Breast epithelium (tissue), 4 donors: ENCODE data around the gene PRKN. TPM values are rescaled to one million over a fixed set of nuclear protein-coding genes. Genes with fewer than 3 reads are reported as not detected.

ENCODE experiments used
- DNase-seq, 2 donors: peaks; one replicate each; pipeline ENCODE4 v3.0.0-alpha.2; 2019; ENCODE audit warnings: low spot score in 2 of 2
- H3K27ac ChIP-seq, 2 donors: fragments of 200-600 bp; sonication (generic) in 1 of 2; one replicate each; pipeline ENCODE4 v1.5.1; 2016 to 2019; ENCODE audit warnings: mild to moderate bottlenecking in 1 of 2
- H3K27me3 ChIP-seq, 2 donors: fragments of 200-600 bp; sonication (generic) in 1 of 2; one replicate each; pipeline versions ENCODE4 v1.5.1 to v1.6.0; 2017 to 2019; ENCODE audit warnings: control low read depth in 1 of 2, mild to moderate bottlenecking in 1 of 2
- H3K36me3 ChIP-seq: fragments of 200-600 bp; one replicate; pipeline ENCODE4 v1.5.1; 2019
- H3K4me1 ChIP-seq, 2 donors: fragments of 200-600 bp; sonication (generic); one replicate each; pipeline ENCODE4 v1.5.1; 2016 to 2019; ENCODE audit warnings: control low read depth in 1 of 2
- H3K4me3 ChIP-seq, 3 donors: fragments of 200-600 bp; sonication (generic); 1 replicate in 2 of 3; 2 replicates in 1 of 3; pipeline ENCODE4 v1.5.1; 2016 to 2019; ENCODE audit warnings: mild to moderate bottlenecking in 3 of 3, moderate library complexity in 2 of 3
- H3K9me3 ChIP-seq, 2 donors: fragments of 200-600 bp; sonication (generic) in 1 of 2; one replicate each; pipeline ENCODE4 v1.5.1; 2016 to 2019; ENCODE audit warnings: control low read depth in 1 of 2
- POLR2A ChIP-seq: fragments of 450-650 bp; IDR thresholded peaks from one replicate; pipeline ENCODE4 v1.6.1; 2016; ENCODE audit warnings: antibody characterized with exemption, mild to moderate bottlenecking, moderate library complexity
- POLR2AphosphoS5 ChIP-seq, 3 donors: sonication (generic); formaldehyde crosslinking; IDR thresholded peaks; one replicate each; pipeline ENCODE4 v1.6.1; 2017; ENCODE audit warnings: antibody characterized with exemption in 3 of 3
- intact Hi-C: fragments of 100-400 bp; cut with DNase I; formaldehyde crosslinking; loops from one replicate; pipeline ENCODE4 v1.15.1; 2023; ENCODE audit warnings: low total_unique reads
- total RNA-seq, 3 donors: library from RNA; depleted of rRNA; stranded (reverse); fragments of >200 nt; gene quantifications; one replicate each; pipeline ENCODE4 v1.1.0, GENCODE V29; 2016
- TF ChIP-seq, protein P1 (sequence below), 3 donors: fragments of 450-650 bp; IDR thresholded peaks; one replicate each; pipeline ENCODE4 v1.5.1; 2016 to 2017; ENCODE audit warnings: antibody characterized with exemption in 3 of 3, mild to moderate bottlenecking in 3 of 3, moderate library complexity in 3 of 3

PRKN gene
- total RNA-seq, 3 donors from 2014 or later: 7.2 to 19.0 (median 11.2) TPM

DNA sequence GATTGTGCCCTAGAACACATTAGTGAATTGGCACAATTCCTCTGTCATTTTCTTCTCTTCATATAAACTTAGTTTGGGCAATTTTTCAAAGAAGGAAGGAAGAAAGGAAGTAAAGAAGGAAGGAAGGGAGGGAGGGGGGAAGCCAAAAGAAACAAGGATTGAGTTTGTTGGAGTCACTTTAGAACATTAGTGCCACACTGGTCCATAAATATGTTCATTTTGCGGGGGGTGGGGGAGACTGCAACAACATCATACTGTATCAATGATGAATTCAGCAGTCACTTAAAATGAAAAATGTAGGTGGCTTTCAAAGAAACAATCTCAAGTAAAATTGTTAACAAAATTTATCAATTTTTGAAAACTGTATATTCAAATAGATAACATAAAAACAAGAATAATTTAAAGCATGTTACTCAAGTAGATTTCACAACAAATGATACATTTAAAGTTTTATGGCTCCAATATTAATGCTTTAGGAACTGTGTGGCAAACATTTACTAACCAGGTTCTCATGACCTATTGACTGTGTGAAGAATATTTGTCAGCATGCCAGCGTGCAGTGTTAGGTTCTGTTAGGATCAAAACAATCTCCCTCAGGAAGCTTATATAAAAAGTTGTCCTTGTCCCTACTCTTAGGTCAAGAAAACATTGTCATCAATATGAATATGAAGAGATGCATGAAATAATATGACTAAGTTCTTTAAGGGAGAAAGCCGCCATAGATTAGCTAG, 1245.6 kb downstream of the PRKN start:
- TF ChIP-seq POLR2A: no peak
- TF ChIP-seq, protein P1, sequence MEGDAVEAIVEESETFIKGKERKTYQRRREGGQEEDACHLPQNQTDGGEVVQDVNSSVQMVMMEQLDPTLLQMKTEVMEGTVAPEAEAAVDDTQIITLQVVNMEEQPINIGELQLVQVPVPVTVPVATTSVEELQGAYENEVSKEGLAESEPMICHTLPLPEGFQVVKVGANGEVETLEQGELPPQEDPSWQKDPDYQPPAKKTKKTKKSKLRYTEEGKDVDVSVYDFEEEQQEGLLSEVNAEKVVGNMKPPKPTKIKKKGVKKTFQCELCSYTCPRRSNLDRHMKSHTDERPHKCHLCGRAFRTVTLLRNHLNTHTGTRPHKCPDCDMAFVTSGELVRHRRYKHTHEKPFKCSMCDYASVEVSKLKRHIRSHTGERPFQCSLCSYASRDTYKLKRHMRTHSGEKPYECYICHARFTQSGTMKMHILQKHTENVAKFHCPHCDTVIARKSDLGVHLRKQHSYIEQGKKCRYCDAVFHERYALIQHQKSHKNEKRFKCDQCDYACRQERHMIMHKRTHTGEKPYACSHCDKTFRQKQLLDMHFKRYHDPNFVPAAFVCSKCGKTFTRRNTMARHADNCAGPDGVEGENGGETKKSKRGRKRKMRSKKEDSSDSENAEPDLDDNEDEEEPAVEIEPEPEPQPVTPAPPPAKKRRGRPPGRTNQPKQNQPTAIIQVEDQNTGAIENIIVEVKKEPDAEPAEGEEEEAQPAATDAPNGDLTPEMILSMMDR (IDR thresholded peaks at IDR 0.05): no peak
- TF ChIP-seq POLR2AphosphoS5 (IDR thresholded peaks at IDR 0.05): no peak
- H3K36me3 ChIP-seq: no peaks in the 10 kb centered on the region
- H3K27me3 ChIP-seq: no peaks in the 10 kb centered on the region
- DNase-seq: no peak
- no peak overlapping the region for H3K4me3 ChIP-seq
- H3K9me3 ChIP-seq: no peaks in the 10 kb centered on the region
- no peaks in the 10 kb centered on the region for H3K4me1 ChIP-seq
- intact Hi-C loops: no loop called here
- no peak overlapping the region for H3K27ac ChIP-seq

DNA sequence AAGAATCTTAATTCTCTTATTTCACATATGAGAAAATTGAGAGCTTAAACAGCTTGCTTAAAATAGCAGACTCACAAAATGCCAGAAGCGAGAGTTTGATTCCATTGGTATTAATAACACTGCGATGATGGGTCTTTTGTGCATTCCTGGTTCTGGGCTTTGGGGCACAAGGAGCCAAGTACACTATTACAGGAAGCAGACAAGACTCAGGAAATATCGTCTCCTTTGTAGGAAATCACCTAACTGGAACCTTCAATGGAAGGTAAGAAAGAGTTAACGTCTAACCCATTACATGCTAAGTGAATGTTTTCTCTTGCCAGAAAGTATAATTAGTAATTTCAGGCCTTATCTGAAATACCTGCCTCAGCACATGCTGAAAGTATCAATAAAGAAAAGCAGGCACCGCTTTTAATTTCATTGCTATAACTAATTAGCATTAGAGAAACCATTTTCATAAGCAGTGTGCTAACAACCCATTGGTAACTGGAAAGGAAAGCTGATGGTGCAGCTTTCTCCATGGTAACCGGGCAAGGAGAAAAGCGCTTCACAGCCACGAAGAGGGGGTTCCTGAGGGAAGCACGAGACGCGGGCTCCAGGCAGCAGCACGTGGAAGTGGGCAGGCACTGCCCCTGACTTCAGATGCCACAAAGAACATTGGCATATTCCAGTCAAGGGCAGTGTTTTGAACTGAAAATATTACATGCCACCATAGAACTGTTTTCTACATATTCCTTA, 1247.0 kb downstream of the PRKN start:
- Histone ChIP-seq H3K36me3 (no peaks in the 10 kb centered on the region), H3K27ac (no peak overlapping the region)

DNA sequence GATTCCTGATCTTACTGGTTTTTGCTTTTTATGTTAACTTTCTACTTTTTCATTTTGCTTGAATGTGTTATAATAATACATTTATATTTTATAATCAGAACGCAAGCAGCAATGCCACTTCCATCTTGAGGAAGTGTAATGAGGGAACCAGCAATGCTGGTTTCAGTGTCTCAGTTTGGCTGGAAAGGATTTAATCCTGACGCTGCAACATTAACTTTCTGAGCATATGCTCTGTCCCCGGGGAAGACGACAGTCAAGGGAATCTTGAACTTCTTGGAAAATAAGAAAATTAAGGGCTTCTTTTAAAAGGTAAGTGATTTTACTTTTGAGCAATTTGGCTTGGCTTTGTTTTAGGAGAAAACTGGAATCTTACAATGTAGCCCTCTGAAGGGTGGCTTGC, 1248.2 kb downstream of the PRKN start:
- intact Hi-C loops: loop anchor here (5.0 kb wide), 1 partner anchor 237 kb away; no protein-coding TSS in a partner anchor
- TF ChIP-seq POLR2AphosphoS5 (IDR thresholded peaks at IDR 0.05) (no peak), POLR2A (no peak)
- TF ChIP-seq, protein P1 (IDR thresholded peaks at IDR 0.05): no peak

More for the DNA sequence above, 1247.0 kb downstream of the PRKN start:
- TF ChIP-seq POLR2A (no peak), POLR2AphosphoS5 (IDR thresholded peaks at IDR 0.05) (no peak)
- TF ChIP-seq, protein P1 (IDR thresholded peaks at IDR 0.05): no peak
- intact Hi-C loops: no loop called here
- Histone ChIP-seq H3K4me3 (no peak overlapping the region), H3K27me3 (no peaks in the 10 kb centered on the region), H3K4me1 (no peaks in the 10 kb centered on the region), H3K9me3 (no peaks in the 10 kb centered on the region)
- DNase-seq: no peak

DNA sequence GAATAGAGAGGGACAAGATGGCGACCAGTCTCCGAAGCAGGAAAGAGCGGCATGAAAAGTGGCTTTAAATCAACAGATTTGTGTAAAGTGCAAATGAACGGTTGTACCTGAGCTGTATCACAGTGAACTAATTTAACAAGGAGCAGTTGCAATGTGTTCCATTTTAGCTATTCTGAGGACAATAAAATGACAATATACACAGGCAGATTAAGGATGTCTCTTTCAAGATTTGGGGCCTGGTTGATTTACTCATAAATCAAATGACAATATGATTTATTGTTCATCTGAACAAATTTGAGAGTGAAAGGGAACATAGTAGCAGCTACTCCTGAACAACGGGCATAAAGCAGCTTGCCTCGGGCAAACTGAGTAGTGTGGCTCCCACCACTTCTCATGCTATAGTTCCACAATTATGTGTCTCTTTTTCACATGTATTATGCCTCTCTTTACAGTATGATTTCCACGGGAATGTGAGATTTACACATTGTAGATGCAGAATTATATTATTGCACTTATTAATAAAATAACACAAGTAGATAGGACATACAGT, 1249.6 kb downstream of the PRKN start:
- DNase-seq: no peak
- Histone ChIP-seq H3K4me1 (no peaks in the 10 kb centered on the region), H3K27ac (no peak overlapping the region), H3K36me3 (no peaks in the 10 kb centered on the region), H3K4me3 (no peak overlapping the region), H3K27me3 (no peaks in the 10 kb centered on the region), H3K9me3 (no peaks in the 10 kb centered on the region)
- intact Hi-C loops: loop anchor here (5.0 kb wide), 1 partner anchor 236 kb away; no protein-coding TSS in a partner anchor
- TF ChIP-seq, protein P1 (IDR thresholded peaks at IDR 0.05): no peak

More for the DNA sequence above, 1248.2 kb downstream of the PRKN start:
- no peaks in the 10 kb centered on the region for H3K27me3 ChIP-seq
- H3K9me3 ChIP-seq: no peaks in the 10 kb centered on the region
- H3K4me3 ChIP-seq: no peak overlapping the region
- no peaks in the 10 kb centered on the region for H3K36me3 ChIP-seq
- no peak overlapping the region for H3K27ac ChIP-seq
- no peaks in the 10 kb centered on the region for H3K4me1 ChIP-seq
- DNase-seq: no peak

DNA sequence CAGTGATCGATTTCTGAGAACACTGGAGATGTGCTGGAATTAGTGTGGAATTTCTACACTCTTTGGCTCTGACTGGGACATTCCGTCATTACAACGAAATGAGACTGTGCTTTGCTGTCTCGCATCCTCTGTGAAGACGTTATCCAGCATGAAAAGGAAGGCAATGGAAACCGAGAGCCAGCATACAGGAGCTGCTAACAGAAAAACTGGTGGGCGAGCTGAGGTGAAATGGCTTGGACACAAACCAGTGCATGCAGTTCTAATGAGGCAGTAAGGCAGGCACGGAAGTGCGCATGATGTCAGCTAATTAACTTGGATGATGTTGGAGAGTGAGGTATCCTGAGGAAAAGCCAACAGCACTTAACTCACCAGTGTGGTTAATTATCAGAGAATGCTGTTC, 1250.9 kb downstream of the PRKN start:
- Histone ChIP-seq H3K9me3 (no peaks in the 10 kb centered on the region), H3K27me3 (no peaks in the 10 kb centered on the region), H3K4me1 (no peaks in the 10 kb centered on the region), H3K27ac (peak overlapping the region; percentile 29 to 70), H3K4me3 (peak overlapping the region in 1 of 3 donors; percentile 23), H3K36me3 (no peaks in the 10 kb centered on the region)
- no peak for TF ChIP-seq POLR2A
- no peak for TF ChIP-seq POLR2AphosphoS5 (IDR thresholded peaks at IDR 0.05)
- TF ChIP-seq, protein P1 (IDR thresholded peaks at IDR 0.05): no peak
- intact Hi-C loops: loop anchor here (5.0 kb wide), 1 partner anchor 234 kb away; no protein-coding TSS in a partner anchor
- peak in 1 of 2 donors; percentile 27 for DNase-seq
